SK-N-SH treated with all-trans-retinoic acid at 6 μM for 48 hours (cell line): ENCODE data around the gene SYCP2.

Source experiments
- ATAC-seq: fragments of 200-7000 bp; cut with Tn5 transposase; 3 replicates; pipeline ENCODE4 v1.9.1; 2020; ENCODE audit warnings: mild to moderate bottlenecking, moderate library complexity
- BACH2 ChIP-seq: fragments of 250-450 bp; sonication (Bioruptor Pico); IDR thresholded peaks from 2 replicates; pipeline ENCODE4 v1.9.0; 2021; ENCODE audit warnings: mild to moderate bottlenecking, borderline replicate concordance
- CSDC2 ChIP-seq: fragments of 250-450 bp; sonication (Bioruptor Pico); IDR thresholded peaks from 2 replicates; pipeline ENCODE4 v1.5.0; 2020; ENCODE audit warnings: mild to moderate bottlenecking, moderate library complexity
- ISL1 ChIP-seq: fragments of 250-450 bp; sonication (Bioruptor Pico); IDR thresholded peaks from 2 replicates; pipeline ENCODE4 v2.1.2; 2022; ENCODE audit warnings: mild to moderate bottlenecking, moderate library complexity
- PPARA ChIP-seq: fragments of 250-450 bp; sonication (Bioruptor Pico); IDR thresholded peaks from 2 replicates; pipeline ENCODE4 v1.5.0; 2020; ENCODE audit warnings: mild to moderate bottlenecking, borderline replicate concordance
- RARB ChIP-seq: fragments of 250-450 bp; sonication (Bioruptor Pico); IDR thresholded peaks from 2 replicates; pipeline ENCODE4 v1.8.0; 2021; ENCODE audit warnings: mild to moderate bottlenecking, moderate library complexity
- SNAI2 ChIP-seq: fragments of 250-450 bp; sonication (Bioruptor Pico); IDR thresholded peaks from 2 replicates; pipeline ENCODE4 v1.5.0; 2020; ENCODE audit warnings: mild to moderate bottlenecking, moderate library complexity
- TCF4 ChIP-seq: fragments of 250-450 bp; sonication (Bioruptor Pico); IDR thresholded peaks from 2 replicates; pipeline ENCODE4 v1.8.0; 2021; ENCODE audit warnings: mild to moderate bottlenecking, moderate library complexity, borderline replicate concordance
- TOX ChIP-seq: fragments of 250-450 bp; sonication (Bioruptor Pico); IDR thresholded peaks from 2 replicates; pipeline ENCODE4 v1.8.0; 2021; ENCODE audit warnings: mild to moderate bottlenecking, moderate library complexity, borderline replicate concordance
- ZFP3 ChIP-seq: fragments of 250-450 bp; sonication (Bioruptor Pico); IDR thresholded peaks from 2 replicates; pipeline ENCODE4 v1.5.0; 2020; ENCODE audit warnings: mild to moderate bottlenecking, moderate library complexity
- ZNF565 ChIP-seq: fragments of 450-650 bp; formaldehyde crosslinking; conservative IDR thresholded peaks from 2 replicates; pipeline ENCODE4 v1.5.0; 2020; ENCODE audit warnings: low read depth, mild to moderate bottlenecking, moderate library complexity
- TF ChIP-seq, protein P1 (sequence below): fragments of 250-450 bp; sonication (Bioruptor Pico); IDR thresholded peaks from 2 replicates; pipeline ENCODE4 v1.5.0; 2020; ENCODE audit warnings: mild to moderate bottlenecking, moderate library complexity
- TF ChIP-seq, protein P2 (sequence below): fragments of 250-450 bp; sonication (Bioruptor Pico); IDR thresholded peaks from 2 replicates; pipeline ENCODE4 v1.5.1; 2020; ENCODE audit warnings: low read depth, mild to moderate bottlenecking, moderate library complexity
- TF ChIP-seq, protein P3 (sequence below): fragments of 250-450 bp; sonication (Bioruptor Pico); IDR thresholded peaks from 2 replicates; pipeline ENCODE4 v1.8.0; 2021; ENCODE audit warnings: low read depth, mild to moderate bottlenecking, moderate library complexity, borderline replicate concordance
- TF ChIP-seq, protein P4 (sequence below): fragments of 250-450 bp; sonication (Bioruptor Pico); IDR thresholded peaks from 2 replicates; pipeline ENCODE4 v1.8.0; 2020; ENCODE audit warnings: mild to moderate bottlenecking, moderate library complexity, borderline replicate concordance
- TF ChIP-seq, protein P5 (sequence below): fragments of 250-450 bp; sonication (Bioruptor Pico); IDR thresholded peaks from 2 replicates; pipeline ENCODE4 v1.5.1; 2021; ENCODE audit warnings: mild to moderate bottlenecking, moderate library complexity

The SYCP2 gene

DNA sequence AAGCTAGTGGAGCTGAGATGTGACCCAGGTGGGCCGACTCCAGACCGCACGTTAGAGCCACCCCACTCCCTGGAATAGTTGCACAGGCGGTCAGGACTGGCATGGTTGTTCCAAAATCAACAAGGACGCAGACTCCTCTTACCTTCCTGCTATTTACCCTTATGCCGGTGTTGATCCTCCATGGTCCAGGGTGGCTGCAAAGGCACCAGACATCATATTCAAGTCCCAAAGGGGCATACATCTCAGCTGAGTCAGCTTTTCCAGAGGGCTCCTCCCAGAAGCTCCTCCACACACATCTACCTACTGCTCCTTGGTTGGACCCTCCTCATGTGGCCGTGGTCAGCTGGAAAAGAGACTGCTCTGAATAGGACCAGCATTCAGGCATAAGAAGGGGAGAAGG is 112.2 kb downstream of the SYCP2 start (continued):
- TF ChIP-seq, protein P1, sequence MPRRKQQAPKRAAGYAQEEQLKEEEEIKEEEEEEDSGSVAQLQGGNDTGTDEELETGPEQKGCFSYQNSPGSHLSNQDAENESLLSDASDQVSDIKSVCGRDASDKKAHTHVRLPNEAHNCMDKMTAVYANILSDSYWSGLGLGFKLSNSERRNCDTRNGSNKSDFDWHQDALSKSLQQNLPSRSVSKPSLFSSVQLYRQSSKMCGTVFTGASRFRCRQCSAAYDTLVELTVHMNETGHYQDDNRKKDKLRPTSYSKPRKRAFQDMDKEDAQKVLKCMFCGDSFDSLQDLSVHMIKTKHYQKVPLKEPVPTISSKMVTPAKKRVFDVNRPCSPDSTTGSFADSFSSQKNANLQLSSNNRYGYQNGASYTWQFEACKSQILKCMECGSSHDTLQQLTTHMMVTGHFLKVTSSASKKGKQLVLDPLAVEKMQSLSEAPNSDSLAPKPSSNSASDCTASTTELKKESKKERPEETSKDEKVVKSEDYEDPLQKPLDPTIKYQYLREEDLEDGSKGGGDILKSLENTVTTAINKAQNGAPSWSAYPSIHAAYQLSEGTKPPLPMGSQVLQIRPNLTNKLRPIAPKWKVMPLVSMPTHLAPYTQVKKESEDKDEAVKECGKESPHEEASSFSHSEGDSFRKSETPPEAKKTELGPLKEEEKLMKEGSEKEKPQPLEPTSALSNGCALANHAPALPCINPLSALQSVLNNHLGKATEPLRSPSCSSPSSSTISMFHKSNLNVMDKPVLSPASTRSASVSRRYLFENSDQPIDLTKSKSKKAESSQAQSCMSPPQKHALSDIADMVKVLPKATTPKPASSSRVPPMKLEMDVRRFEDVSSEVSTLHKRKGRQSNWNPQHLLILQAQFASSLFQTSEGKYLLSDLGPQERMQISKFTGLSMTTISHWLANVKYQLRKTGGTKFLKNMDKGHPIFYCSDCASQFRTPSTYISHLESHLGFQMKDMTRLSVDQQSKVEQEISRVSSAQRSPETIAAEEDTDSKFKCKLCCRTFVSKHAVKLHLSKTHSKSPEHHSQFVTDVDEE (CRISPR knock-in tag) = no peak
- TF ChIP-seq, all 23 proteins: peak for 0

DNA sequence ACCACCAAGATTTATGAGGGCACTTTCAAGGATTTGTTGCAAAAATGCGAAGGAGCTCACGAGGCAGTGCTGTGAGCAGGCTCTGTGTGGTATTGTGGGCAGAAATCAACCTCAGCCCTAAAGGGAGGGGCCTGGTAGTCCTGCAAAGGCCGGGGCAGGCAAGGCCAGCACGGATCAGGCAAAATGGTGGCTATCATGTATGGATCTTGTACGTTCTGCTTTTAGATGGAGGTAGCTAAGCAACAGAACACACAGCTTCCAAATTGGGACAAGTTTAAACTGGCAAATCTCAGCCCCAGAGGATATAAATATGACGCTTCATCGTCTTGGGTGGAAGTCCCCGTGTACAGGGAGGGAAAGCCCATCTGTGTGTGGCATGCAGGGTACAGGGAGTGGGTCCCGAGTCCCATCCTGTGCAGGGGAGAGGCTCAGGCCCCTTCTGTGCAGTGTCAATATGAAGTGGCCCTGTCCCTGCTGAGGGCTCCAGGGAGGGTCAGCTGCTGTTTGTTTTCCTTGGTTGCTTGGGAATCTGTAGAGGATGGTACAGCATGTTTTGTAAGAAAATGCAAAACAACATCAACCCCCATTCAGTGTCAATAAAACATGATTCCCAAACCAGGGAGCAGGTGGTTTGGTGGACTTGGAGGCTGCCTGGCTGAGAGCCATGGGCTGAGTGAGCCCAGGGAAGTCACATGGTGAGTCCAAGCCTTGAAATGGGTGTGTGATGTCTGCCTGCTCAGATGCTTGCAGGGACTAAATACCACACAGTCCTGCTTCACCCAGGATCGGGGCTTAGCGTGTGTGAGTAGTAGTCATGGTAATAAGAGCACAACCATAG is 113.0 kb downstream of the SYCP2 start:
- TF ChIP-seq RARB (CRISPR knock-in tag) (no peak), TOX (CRISPR knock-in tag) (no peak), SNAI2 (CRISPR knock-in tag) (no peak)
- TF ChIP-seq, protein P2, sequence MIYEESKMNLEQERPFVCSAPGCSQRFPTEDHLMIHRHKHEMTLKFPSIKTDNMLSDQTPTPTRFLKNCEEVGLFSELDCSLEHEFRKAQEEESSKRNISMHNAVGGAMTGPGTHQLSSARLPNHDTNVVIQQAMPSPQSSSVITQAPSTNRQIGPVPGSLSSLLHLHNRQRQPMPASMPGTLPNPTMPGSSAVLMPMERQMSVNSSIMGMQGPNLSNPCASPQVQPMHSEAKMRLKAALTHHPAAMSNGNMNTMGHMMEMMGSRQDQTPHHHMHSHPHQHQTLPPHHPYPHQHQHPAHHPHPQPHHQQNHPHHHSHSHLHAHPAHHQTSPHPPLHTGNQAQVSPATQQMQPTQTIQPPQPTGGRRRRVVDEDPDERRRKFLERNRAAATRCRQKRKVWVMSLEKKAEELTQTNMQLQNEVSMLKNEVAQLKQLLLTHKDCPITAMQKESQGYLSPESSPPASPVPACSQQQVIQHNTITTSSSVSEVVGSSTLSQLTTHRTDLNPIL (CRISPR knock-in tag) = no peak
- TF ChIP-seq, protein P3, sequence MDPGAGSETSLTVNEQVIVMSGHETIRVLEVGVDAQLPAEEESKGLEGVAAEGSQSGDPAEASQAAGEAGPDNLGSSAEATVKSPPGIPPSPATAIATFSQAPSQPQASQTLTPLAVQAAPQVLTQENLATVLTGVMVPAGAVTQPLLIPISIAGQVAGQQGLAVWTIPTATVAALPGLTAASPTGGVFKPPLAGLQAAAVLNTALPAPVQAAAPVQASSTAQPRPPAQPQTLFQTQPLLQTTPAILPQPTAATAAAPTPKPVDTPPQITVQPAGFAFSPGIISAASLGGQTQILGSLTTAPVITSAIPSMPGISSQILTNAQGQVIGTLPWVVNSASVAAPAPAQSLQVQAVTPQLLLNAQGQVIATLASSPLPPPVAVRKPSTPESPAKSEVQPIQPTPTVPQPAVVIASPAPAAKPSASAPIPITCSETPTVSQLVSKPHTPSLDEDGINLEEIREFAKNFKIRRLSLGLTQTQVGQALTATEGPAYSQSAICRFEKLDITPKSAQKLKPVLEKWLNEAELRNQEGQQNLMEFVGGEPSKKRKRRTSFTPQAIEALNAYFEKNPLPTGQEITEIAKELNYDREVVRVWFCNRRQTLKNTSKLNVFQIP = no peak
- TF ChIP-seq, protein P4, sequence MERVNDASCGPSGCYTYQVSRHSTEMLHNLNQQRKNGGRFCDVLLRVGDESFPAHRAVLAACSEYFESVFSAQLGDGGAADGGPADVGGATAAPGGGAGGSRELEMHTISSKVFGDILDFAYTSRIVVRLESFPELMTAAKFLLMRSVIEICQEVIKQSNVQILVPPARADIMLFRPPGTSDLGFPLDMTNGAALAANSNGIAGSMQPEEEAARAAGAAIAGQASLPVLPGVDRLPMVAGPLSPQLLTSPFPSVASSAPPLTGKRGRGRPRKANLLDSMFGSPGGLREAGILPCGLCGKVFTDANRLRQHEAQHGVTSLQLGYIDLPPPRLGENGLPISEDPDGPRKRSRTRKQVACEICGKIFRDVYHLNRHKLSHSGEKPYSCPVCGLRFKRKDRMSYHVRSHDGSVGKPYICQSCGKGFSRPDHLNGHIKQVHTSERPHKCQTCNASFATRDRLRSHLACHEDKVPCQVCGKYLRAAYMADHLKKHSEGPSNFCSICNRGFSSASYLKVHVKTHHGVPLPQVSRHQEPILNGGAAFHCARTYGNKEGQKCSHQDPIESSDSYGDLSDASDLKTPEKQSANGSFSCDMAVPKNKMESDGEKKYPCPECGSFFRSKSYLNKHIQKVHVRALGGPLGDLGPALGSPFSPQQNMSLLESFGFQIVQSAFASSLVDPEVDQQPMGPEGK (CRISPR knock-in tag) = no peak

DNA sequence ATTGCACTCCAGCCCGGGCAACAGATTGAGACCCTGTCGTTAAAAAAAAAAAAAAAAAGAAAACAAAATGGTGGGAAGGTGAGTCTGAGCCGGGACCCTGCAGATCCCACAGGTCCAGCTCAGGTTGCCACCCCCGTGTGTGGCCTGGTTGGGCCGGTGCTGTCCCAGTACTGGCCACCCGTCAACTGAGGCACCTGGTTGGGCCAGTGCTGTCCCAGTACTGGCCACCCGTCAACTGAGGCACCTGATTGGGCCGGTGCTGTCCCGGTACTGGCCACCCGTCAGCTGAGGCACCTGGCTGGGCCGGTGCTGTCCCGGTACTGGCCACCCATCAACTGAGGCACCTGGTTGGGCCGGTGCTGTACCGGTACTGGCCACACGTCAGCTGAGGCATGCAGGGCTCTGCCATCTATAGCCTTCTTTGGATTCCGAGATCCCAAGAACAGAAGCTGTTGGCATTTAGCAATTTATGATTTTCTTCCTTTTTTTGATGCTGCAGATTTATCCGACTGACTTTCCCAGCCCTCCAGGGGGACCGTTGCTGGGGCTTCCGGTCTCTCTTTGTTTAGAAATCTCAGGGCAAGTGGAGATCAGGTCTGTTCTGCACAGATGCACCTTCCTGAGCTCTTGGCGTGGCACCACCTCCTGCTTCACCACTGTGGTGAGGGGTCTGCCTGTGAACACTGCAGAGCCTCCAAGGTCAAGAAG is 113.8 kb downstream of the SYCP2 start:
- no peak for ATAC-seq
- TF ChIP-seq CSDC2 (CRISPR knock-in tag) (no peak), PPARA (CRISPR knock-in tag) (no peak), BACH2 (CRISPR knock-in tag) (no peak), ISL1 (CRISPR knock-in tag) (no peak), ZNF565 (CRISPR knock-in tag) (no peak), TOX (CRISPR knock-in tag) (no peak), ZFP3 (CRISPR knock-in tag) (no peak), TCF4 (no peak)
- TF ChIP-seq, protein P5, sequence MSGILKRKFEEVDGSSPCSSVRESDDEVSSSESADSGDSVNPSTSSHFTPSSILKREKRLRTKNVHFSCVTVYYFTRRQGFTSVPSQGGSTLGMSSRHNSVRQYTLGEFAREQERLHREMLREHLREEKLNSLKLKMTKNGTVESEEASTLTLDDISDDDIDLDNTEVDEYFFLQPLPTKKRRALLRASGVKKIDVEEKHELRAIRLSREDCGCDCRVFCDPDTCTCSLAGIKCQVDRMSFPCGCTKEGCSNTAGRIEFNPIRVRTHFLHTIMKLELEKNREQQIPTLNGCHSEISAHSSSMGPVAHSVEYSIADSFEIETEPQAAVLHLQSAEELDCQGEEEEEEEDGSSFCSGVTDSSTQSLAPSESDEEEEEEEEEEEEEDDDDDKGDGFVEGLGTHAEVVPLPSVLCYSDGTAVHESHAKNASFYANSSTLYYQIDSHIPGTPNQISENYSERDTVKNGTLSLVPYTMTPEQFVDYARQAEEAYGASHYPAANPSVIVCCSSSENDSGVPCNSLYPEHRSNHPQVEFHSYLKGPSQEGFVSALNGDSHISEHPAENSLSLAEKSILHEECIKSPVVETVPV (CRISPR knock-in tag) = no peak
- TF ChIP-seq, protein P4 (CRISPR knock-in tag) = no peak

More for the DNA sequence above, 113.0 kb downstream of the SYCP2 start:
- no peak for ATAC-seq
